NCI-H2227 (cell line): ENCODE data around the gene DAD1.
"Not testable (repeated sequence)": the region's sequence is repeated elsewhere in the genome, so short reads cannot be mapped to it uniquely, and the experiment has no call there.

Source experiments
- DNase-seq: peaks from one replicate; lab custom pipeline; 2025; ENCODE audit not compliant: unreplicated experiment; lab: John Stamatoyannopoulos, UW

Gene DAD1

DNA sequence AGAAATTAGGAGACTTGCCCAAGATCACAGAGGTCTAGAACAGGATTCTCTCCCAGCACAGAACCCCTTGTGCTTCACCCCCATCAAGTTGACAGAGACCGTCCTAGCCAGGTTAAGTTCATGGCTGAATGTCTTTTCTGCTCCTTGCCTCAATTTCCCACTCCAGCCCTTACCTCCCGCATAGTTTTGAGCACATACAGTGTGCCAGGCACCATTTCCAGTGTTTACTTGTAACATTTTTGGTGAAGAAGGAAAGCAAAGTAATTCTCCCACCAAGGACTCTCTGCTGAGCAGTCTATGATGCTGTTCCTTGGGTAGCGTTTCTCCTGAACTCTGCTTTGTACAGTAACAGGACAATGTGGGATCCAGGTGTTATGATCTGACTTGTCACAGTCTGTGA is 10.3 kb upstream of the DAD1 start:
- no peak for DNase-seq

DNA sequence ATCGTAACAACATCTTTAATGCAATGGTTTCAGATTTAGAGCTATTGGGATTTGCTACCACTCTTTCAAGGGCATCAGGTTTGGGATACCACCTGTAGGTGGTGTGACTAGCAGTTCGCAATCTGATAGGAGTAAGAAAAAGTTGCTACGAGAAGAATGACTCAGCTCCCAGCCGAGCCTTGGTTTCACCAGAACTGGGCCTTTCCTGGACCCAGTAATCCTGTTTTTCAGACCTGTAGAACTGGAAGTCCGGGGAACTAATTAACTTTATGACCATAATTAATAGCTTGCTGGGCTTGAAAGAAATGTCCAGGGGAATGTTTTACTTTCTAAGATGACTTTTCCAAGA is 9.8 kb upstream of the DAD1 start:
- peak; percentile 22 for DNase-seq

DNA sequence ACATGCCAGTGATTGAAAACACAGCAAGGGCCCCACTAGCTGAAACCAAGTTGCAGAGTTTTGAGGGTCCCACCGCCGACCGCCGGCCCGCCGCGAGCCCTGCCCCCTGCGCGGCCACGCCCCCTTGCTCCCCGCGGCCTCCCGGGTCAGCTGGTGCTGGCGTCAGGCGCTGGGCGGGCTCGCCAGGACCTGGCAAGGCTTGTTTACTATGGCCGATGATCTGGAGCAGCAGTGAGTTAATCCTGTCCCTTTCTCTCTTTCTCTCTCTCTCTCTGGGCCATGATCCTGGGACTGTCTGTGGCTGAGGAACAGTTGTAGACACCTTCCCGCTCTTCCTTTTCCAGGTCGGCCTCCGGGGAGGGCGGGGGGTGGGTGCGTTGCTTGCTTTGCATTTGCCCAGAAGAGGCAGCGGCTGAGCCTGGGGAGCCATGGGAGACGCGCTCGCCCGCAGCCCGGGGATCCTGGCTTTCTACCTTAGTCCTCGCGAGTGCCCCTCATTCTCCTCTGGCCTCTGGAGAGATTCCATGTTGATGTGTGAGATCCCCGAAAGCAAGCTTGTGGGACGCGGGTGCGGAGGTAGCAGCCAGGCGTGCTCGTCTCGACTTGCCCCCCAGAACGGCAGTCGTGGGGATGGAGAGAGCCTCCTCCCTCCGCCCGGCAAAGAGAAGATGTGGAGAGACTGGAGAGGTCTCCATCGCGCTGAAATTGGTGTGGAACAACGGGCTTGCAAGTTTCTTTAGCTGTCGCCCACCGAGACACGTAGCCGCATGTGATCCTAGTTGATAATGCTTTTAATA is 9.3 kb upstream of the DAD1 start, which contains the start of gene ABHD4:
Gene ABHD4, plus strand, starts transcription at position 202 of the 797 bp plus-strand sequence. Its CDS starts 7 bp downstream, at position 209.
- peak; percentile 66 for DNase-seq

DNA sequence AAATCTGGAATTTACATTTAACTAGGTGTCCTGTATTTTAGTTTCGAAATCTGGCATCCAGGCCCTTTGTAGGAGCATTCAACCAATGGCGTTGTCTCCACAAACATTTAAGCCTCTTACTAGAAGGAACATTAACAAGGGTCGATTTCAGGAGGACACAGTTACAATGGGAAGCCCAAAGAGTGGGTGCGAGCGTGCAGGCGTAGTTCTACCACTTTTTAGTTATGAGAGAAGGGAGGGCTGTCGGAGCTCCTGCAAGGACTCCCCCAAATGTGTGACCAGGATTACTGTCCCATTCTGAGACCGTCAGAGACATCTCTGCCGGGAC is 8.7 kb upstream of the DAD1 start:
- DNase-seq, result no peak

DNA sequence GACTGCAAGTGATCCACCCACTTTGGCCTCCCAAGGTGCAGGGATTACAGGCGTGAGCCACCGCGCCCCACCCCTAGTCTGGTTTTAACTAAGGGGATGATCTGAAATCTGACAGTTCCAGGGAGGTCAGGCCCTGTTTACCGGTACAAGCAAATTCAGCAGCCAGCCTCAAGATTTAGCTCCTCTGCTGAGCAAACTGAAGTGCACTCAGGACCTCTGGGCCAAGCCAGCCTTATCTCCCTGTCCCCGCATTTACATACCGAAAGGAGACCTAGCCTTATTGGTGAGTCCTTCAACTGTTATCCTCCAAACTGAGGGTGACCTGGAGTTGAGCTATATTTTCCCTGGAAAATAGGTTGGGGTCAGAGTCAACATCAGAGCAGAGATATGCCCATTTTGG is 8.2 kb upstream of the DAD1 start:
- DNase-seq, result no peak

DNA sequence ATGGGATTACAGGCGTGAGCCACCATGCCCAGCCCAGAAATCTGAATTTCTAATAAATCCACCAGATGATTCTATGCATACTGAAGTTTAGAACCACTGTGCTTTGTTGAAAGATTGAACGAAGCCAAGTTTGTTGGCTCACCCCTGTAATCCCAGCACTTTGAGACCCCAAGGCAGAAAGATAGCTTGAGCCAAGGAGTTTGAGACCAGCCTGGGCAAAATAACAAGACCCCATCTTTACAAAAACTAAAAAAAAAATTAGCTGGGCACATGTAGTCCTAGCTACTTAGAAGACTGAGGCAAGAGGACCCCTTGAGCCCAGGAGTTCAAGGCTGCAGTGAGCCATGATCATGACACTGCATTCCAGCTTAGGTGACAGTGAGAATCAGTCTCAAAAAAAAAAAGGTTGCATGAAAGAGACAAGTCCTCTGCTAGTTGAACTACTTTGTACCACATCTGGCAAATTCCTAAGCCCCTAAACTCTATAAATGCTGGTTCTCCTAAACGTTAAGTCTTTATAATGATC is 7.4 kb upstream of the DAD1 start:
- no peak for DNase-seq

DNA sequence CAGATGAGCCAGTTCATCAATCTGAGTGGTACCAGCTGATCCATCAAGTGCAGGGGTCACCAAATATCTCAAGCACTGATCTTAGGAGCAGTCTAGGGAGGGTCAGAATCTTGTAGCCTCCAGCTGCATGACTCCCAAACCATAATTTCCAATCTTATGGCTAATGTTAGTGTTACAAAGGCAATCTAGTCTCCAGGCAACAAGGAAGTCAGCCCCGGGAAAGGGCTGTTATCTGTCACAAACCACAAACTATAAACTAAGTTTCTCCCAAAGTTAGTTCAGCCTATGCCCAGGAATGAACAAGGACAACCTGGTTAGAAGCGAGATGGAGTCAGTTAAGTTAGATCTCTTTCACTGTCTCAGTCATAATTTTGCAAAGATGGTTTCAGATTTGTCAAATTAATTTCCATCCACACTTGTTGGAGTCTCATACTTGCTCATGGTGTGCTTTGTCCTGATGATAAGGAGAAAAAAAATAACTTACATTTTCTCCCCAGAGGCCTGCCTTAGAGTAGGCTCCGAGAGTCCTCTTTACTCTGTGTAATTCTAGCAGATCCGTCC is 5.2 kb upstream of the DAD1 start:
- no peak for DNase-seq

DNA sequence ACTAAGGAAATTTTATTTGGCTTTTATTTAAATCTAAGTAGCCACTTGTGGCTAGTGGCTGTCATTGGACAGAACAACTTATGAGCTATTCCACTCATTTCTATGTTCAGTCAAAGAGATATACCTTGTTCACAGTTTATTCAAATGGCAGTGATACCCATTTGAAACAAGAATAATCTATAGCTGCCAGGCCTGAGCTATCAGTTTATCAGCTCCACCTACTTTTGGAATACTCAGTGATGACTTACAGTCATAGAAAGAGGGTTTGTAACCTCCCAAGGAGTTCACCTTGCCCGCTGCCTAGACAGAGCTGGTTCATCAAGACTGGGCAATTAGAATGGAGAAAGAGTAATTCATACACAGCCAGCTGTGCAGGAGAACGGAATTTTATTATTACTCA is 4.6 kb upstream of the DAD1 start:
- no peak for DNase-seq

DNA sequence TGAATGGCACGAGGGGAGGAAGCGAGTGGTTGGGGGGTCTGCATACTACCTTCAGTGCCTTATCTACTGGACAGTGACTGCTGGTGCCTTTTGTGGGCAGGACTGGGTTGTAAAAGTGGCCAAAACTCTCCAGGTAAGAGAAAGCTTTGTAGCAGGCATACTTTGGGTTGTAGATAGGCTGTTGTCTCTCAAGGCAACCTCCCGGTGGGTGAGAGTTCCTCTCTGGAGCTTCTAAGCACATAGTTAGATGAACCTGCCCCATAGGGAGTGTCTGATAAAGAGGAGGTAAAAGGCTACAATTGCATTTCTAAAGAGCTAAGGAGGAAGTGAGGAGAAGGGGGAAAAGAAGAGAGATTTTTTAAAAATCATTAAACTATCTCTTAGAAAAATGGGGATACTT is 4.2 kb upstream of the DAD1 start:
- no peak for DNase-seq

DNA sequence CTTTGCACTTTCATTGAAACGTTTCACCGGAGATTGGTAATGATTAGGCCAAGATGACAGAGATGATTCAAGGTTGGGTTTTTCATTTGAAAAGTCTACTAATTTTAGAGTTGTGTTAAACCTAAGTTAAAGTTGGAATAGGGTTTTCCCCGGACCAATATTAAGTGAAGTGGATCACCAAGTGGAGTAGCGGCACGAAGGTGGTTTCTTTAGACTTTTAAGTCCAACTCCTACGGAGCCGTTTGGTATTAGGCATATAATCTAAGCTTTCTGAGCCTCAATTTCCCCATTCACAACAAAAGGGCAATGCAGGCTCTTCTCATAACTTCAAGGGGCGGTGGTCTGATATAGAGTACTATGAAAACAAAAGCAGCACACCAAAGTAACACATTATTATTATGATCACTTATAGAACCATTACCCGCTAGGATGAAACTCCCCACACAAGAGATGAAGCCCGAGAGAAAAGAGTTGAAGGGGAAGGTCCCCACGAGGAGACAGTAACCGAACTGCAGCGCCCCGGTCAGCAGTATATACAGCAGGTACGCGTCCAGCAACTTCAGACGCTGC is 413 bp downstream of the DAD1 start:
- no peak for DNase-seq

DNA sequence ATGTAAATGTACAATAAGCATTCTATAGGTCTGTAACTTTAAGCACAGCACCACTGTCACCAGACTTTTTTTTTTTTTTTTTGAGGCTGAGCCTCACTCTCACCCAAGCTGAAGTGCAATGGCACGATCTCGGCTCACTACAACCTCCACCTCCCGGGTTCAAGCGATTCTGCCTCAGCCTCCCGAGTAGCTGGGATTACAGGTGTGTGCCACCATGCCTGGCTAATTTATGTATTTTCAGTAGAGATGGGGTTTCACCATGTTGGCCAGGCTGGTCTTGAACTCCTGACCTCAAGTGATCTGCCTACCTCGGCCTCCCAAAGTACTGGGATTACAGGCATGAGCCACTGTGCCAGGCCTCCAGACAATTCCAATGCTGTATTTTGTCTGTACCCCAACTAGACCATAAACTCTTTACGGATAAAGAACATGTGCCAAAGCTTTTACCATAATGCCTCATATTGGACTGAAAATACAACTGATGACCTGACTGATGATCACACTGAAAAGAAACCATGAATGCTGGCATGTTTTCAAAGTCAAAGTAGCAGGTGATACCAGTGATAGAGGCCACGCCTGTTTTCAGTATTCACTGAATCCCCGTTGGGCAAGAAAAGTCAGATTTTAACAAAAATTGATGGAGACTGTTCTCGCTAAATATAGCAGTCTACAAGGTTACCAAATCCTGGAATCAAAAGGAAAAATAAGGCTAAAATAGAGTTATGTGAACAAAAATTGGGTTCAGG is 1.2 kb downstream of the DAD1 start:
- DNase-seq, result not testable (repeated sequence)

DNA sequence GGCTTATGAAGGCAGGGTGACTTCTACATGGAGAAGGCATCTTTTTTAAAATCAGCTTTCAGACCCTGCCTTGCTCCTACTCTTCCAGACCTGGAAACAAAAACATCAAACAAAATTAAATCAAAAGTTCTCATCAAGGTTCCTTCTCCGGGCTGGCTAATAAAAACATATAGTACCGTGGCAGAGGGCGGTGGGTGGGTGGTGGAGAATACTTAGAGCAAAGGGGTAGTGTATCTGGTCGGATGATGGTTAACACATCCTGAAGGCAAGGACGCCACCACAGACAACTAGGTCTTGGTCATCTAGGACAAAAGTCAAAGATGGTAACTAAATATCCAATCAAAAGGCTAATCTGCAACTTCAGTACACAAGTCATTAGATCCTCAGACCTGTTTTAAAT is 1.8 kb downstream of the DAD1 start:
- no peak for DNase-seq

DNA sequence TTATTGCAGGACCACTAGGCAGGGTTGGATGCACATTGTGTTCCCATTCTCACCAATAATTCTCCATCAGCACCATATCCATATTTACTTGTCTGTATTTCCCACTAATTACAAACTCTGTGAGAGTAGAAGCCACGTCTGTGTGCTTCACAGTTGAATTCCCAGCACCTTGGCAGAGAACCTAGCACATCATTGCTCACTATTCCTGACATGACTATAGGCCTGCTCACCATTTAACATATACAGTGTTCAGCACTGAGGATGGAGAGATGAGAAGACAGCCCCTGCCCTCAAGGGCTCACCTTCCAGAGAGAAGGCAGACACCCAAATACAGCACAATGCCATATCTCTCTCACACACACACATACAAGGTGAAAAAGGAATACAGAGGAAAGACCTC is 5.0 kb downstream of the DAD1 start:
- DNase-seq, result no peak

DNA sequence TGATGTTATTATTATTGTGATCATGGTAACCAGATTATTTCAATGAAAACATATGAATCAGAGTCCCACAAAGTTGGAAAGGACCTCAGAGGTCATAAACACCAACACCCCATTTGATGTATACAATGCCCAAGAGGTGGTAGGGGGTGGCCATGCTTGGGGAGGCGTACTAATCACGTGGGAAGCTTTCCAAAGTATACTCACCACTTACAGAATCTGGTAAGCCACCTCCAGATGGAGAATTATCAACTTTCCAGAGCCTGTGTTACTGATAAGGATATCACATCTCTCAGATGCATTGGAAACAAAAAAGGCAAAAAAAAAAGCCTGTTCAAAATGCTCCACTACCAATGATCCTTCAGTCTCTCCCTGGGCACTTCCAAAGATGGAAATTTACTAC is 8.4 kb downstream of the DAD1 start:
- no peak for DNase-seq

DNA sequence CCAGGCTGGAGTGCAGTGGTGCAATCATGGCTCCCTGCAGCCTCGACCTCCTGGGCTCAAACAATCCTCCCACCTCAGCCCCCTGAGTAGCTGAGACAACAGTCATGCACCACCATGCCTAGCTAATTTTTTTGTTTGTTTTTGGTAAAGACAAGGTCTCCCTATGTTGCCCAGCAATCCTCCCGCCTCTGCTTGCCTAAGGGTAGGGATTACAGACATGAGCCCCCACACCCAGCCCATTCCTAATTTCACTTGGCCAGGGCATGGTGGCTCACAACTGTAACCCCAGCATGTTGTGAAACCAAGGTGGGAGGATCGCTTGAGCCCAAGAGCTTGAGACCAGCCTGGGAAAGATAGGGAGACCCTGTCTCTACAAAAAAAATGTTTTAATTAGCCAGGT is 9.1 kb downstream of the DAD1 start:
- no peak for DNase-seq

DNA sequence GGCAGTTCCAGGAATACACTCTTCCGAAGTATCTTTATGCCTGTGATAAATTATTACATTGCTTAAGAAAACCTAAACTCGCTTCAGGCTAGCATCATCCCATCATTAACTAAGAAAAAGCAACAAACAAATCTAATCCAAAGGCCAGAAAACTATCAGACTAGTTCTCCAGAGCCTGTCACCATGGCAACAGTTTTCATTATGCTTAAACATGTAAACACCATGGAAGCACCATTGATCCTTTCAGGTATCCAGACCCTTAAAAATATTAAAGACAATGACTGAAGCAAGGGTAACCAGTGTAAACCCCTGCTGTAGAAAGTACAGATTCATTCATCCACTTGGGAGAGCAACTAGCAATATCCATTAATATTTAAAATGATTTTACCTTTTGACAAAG is 9.8 kb downstream of the DAD1 start:
- peak; percentile 9 for DNase-seq

DNA sequence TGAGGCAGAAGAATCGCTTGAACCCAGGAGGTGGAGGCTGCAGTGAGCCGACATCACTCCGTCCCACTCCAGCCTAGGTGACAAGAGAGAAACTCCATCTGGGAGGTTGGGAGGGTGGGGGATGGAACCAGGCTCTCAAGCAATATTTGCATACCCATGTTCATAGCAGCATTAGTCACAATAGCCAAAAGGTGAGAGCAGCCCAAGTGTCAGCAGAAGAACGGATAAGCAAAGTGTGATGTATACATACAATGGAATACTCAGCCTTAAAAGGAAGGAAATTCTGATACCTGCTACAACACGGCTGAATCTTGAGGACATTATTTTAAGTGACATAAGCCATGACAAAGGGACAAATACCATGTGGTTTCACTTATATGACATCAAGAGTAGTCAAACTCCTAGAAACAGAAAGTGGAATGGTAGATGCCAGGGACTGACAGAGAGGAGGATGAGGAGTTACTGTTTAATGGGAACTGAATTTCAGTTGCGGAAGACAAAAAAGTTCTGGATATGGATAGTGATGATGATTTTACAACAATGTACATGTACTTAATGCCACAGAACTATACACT is 11.6 kb downstream of the DAD1 start:
- no peak for DNase-seq

DNA sequence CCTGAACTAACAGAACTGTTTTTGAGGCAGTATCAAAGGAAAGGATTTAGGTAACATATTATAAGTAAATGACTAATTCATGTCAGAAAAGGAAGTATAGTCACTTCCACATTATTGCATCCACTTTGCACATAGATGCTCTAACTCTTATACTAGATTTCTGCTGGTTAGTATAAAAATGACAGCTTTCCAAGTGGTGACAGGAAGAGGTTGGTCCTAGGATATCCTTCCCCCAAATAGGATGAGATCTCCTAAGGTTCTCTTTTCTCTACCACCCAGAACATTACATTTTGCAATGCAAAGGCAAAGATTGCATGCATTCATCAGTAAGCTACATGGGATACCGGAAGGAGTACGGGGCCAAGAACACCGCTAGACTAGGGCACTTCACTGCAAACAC is 15.2 kb downstream of the DAD1 start:
- DNase-seq, result no peak

DNA sequence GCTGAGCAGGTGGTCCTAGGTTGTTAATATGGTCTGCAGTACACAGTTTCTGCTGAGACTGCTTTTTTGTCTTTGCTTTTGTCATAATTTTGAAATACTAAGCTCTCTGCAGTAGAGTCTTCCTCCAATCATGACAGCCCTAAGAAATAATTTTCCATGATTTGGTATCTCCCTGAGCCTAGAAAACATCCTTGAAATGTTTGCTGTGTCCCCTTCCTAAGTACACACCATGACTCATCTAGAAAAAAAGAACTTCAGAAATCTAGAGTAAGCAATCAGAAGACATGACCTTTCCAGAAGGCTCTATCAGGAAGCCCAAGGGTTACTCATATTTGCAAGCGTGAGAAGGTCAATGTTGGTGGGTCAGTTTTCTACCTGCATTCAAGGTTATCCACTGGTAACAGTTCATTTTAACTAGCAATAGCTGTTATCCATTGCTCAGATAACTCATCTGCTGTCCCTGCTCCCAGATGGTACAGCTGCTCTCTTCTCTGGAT is 16.4 kb downstream of the DAD1 start:
- DNase-seq, result no peak

DNA sequence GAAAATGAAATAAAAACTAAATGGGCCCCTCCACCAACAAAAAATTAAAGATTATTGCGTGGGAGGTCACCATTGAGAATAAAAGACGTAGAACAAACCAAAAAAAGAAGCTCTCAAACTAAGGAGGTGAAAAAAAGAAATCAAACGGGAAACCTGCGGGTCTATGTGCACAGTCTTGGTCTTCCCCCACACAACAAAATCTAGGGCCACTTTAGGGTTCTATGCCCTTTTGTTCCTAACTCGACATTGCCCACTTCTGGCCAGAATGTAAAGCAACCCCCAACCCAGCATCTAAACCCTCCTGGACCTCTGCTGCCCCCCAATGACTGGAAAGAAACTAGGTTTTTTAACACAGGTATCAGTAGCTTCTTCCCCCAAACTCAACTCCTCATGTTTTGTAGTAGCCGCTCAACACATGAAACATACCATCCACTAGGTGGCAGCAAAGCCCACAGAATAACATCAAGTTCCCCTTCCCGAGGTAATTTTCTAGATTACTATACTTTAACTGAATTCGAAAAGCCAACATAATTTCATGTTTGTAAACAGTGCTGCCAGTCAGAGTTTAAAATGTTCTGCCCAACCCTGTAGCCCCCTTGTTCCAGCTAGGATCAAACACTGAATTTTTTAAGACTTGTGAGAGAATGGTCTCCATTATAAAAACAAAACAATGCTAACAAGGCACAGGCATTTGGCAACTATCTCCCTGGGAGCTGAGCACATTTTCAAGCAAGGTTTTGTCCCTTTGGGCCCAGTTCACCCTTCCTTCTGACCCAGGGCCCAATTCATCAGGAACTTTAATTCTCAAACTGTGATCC is 18.7 kb downstream of the DAD1 start:
- peak; percentile 88 for DNase-seq
